IgD-negative memory B cell (primary cell): ENCODE results near the gene ZC3HAV1. TPM values are rescaled to one million over a fixed set of nuclear protein-coding genes. Genes with fewer than 3 reads are reported as not detected.
"Not testable (repeated sequence)": the region's sequence is repeated elsewhere in the genome, so short reads cannot be mapped to it uniquely, and the experiment has no call there.

ENCODE experiments used
- H3K27ac Mint-ChIP-seq, 3 donors: one replicate each; pipeline ENCODE4 v1.8.0; 2020 to 2022; ENCODE audit warnings: mild to moderate bottlenecking in 3 of 3, mixed read lengths in 3 of 3, moderate library complexity in 1 of 3
- H3K27me3 Mint-ChIP-seq: one replicate; pipeline ENCODE4 v1.8.0; 2021; ENCODE audit warnings: mixed read lengths
- H3K36me3 Mint-ChIP-seq: one replicate; pipeline ENCODE4 v1.8.0; 2020; ENCODE audit warnings: mild to moderate bottlenecking, mixed read lengths
- H3K4me1 Mint-ChIP-seq, 3 donors: one replicate each; pipeline ENCODE4 v1.8.0; 2020 to 2022; ENCODE audit warnings: mixed read lengths in 3 of 3, mild to moderate bottlenecking in 1 of 3
- H3K4me3 Mint-ChIP-seq, 4 donors: one replicate each; pipeline ENCODE4 v1.8.0; 2020 to 2022; ENCODE audit warnings: mild to moderate bottlenecking in 4 of 4, mixed read lengths in 4 of 4, moderate library complexity in 3 of 4
- H3K9me3 Mint-ChIP-seq, 3 donors: one replicate each; pipeline ENCODE4 v1.8.0; 2020 to 2021; ENCODE audit warnings: mixed read lengths in 3 of 3, mild to moderate bottlenecking in 1 of 3
- polyA plus RNA-seq: library from polyadenylated mRNA; unstranded; fragments of 300-500 nt; fragmentation: Illumina TruSeq; gene quantifications from one replicate; pipeline ENCODE4 v1.2.3, GENCODE V29; 2021

The ZC3HAV1 gene
- polyA plus RNA-seq, 1 donor from 2014 or later, result 93.1 TPM

DNA sequence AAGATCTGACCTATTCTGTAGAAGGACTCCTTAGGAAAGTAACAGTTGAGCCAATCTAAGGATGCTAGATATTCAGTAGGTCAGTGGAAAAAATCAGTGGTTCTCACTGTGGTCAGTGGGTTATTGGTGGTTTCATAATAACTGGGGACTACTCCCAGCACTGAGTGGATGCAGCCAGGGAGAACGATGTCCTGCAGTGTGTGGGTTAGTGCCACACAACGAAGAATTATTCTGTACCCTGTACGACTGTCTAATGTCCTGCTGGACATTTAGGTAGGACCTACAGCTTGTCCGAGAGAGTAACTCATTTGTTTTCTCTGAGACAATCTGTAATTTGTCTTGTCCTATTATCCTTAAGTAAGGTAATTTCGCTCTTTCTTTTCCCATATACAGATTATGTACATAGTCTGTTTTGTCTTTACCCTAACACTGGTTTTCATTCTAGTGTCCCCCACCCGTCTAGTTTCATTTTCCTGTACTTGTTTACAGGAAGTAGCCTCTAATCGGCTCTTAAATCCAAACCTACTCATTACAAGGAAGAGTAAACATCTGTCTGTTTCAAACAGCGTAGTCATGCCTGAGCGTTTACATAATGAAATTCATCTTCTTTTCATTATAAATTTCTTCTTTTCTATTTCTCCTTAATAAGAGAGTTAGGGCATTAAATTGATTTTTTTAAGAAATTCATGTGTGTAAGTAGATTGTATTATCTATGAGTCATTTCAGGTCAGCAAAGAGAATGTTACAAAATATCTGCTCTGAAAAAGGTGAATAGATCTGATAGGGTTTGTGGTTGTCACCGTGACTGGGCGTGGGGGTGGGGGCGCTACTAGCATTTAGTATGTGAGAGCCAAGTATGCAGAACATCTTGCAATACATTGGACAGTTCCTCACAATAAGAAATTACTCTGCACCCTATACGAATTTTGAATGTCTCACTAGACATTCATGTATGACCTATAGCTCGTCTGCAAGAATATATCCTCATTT, 65.4 kb downstream of the ZC3HAV1 start:
- Mint-ChIP-seq H3K4me1 (peaks cover 17 to 39% (median 38%) of the 10 kb centered on the region in 3 donors), H3K4me3 (peak overlapping the region in 3 of 4 donors; percentile 54 to 88 (median 54)), H3K9me3 (peaks cover 0 to 2% (median 0%) of the 10 kb centered on the region in 3 donors), H3K36me3 (peaks cover 14% of the 10 kb centered on the region), H3K27me3 (peaks cover 1% of the 10 kb centered on the region), H3K27ac (peak overlapping the region; percentile 41 to 94 (median 89))

DNA sequence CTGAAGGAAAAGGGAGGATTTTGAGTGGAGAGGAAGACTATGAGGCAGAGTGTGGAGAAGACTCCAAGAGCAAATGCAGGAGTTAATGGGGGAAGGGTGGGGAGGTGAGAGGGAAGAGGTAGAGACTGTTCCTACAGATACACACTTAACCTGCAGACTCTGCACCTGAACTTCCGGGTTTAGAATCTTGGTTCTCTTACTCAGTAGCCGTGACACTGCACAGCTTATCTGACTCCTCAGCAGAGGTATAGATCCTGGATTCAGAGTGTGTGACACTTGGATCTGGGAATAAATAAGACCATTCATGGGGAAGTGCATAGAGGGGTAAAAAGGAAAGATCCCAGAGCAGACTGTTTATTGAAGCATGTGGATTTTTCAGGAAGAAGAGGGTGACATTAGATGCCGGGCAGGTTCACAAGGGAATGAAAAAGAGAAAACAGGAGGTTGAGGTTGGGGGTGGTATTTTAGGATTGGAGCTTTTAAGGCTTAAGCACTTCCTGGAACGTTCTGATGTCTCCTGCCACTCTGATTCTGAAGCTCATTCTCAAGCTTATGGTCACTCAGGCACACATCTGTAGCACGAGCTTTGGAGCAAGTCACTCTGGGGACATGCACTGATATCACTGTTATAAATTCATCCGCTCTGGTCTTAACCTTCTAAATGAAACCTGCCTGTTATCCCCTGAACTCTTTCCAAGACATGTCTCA, 68.0 kb downstream of the ZC3HAV1 start:
- H3K36me3 Mint-ChIP-seq, result peaks cover 9% of the 10 kb centered on the region
- peak overlapping the region in 2 of 4 donors; percentile 8 to 79 for H3K4me3 Mint-ChIP-seq
- peak overlapping the region; percentile 14 to 75 (median 74) for H3K27ac Mint-ChIP-seq
- peaks cover 0 to 2% (median 0%) of the 10 kb centered on the region in 3 donors for H3K9me3 Mint-ChIP-seq
- peaks cover 1% of the 10 kb centered on the region for H3K27me3 Mint-ChIP-seq
- H3K4me1 Mint-ChIP-seq, result peaks cover 20 to 39% (median 37%) of the 10 kb centered on the region in 3 donors

DNA sequence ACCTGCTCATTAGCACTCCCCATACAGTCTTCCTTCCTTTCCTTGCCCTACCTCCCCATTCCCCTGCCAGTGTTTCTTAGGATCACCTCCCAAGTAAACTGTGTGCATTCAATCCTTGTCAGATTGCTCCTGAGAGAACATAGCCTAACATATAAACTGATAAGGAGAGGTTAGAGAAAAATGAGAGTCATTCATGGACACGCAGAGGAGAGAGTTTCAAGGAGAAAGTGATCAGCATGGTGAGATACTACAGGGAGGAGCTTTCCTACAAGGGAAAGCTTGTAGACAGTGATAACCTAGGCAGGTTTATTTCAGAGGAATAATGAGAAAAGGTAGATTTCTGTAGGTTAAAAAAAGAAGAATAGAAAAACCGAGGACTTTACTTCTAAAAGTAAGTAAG, 70.8 kb downstream of the ZC3HAV1 start:
- H3K27me3 Mint-ChIP-seq, result peaks cover 1% of the 10 kb centered on the region
- H3K27ac Mint-ChIP-seq, result no peak overlapping the region
- peaks cover 10 to 24% (median 21%) of the 10 kb centered on the region in 3 donors for H3K4me1 Mint-ChIP-seq
- peak overlapping the region in 1 of 4 donors; percentile 41 for H3K4me3 Mint-ChIP-seq
- H3K9me3 Mint-ChIP-seq, result no peaks in the 10 kb centered on the region
- H3K36me3 Mint-ChIP-seq, result peaks cover 9% of the 10 kb centered on the region

DNA sequence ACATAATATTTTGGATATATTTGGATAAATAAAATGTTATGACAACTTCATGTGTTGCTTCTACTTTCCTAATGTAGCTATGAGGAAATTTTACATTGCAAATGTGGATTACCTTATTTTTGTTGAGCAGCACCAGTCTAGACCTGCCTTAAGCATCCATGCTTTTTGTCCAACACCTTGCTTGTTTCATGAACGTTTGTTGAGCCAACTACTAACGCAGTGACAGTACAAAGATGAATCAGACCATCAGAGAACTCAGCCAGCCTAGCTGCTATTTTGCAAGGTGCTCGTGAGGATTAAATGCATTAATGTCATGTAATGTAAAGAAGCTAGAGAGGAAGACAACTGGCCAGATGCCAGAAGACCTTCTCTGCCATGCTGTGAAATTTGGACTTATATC, 72.6 kb downstream of the ZC3HAV1 start:
- H3K36me3 Mint-ChIP-seq, result peaks cover 4% of the 10 kb centered on the region
- H3K27ac Mint-ChIP-seq, result no peak overlapping the region
- peak overlapping the region in 2 of 4 donors; percentile 41 to 90 for H3K4me3 Mint-ChIP-seq

DNA sequence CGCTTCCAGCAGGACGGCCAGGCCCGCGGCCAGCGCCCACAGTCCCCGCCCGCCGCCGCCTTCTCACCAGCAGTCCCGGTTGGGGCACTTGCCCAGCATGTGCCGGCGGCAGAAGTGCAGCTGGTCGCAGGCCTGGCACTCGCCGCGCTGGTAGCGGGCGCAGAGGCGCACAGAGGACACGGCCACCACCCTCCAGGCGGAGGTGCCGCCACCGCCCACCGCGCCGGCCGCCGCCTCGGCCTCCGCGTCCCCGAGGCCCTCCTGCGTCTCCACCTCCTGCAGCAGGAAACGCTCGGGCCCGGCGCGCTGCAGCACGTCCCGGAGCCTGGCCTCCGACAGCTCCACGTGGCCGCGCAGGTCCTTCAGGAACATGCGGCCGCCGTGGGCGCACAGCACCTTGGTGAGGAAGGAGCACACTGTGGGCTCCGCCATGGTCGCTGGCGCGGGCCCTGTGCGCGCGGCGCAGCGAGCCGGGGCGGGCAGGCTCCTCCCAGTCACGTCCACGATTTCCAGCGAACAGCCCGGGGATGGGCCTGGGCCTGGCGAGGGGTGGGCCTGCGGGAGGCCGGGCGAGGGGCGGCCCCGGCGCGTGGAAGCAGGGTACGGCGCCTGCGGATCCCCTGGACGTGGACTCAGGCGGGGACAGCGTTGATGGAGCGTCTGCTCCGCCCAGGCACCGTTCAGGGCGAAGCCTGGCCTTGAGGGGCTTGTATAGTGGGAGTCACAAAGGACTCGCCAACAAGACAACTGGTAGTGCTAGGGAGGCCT, 73.8 kb downstream of the ZC3HAV1 start, which contains the start of gene ZC3HAV1L:
ZC3HAV1L (minus strand) TSS at position 457 of the 768 bp plus-strand sequence; CDS start at position 432, 25 bp downstream.
- H3K27ac Mint-ChIP-seq, result peak within 1 kb of the TSS in 2 of 3 donors; percentile 88 to 90
- H3K9me3 Mint-ChIP-seq, result no peaks in the 10 kb centered on the region
- peak within 1 kb of the TSS; percentile 81 to 93 (median 86) for H3K4me3 Mint-ChIP-seq
- H3K27me3 Mint-ChIP-seq, result peaks cover 1% of the 10 kb centered on the region
- H3K4me1 Mint-ChIP-seq, result peaks cover 6 to 10% (median 9%) of the 10 kb centered on the region in 3 donors
- peaks cover 4% of the 10 kb centered on the region for H3K36me3 Mint-ChIP-seq

More for the DNA sequence above, 72.6 kb downstream of the ZC3HAV1 start:
- Mint-ChIP-seq H3K4me1 (peaks cover 10 to 17% (median 15%) of the 10 kb centered on the region in 3 donors), H3K27me3 (peaks cover 1% of the 10 kb centered on the region), H3K9me3 (no peaks in the 10 kb centered on the region)

DNA sequence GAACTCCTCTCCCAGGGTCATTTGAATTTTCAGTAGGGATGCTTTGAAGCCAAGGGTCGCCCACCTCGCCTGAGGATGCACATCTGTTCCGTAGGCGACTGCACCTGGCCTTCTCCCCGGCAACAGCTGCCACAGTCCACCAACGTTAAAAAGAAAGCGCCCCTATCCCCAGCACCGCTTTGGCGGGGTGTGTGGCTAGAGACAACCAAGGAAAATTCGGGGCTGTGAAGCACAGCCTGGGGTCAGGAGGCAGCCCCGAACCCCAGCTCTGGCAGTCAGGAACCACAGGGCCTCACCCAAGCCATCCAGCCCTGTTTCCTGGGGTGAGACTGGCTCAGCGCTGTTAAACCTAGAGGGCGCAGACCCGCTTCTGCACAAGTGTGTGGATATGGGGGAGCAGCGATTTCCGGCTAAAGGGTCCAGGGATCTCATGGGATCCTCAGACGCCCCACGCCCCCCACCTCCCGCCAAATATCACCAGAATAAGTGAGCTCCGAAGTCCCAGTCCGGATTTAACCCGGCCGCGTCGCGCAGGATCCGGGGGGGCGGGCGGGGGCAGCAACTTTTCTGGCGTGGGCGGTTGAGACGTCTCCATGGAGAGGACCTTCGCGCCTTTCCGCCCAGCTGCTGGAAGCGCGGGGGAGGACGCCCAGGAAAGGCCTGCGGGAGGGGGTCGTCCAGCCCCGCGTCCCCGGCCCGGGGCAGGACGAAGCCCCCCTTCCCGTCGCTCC, 74.5 kb downstream of the ZC3HAV1 start:
- Mint-ChIP-seq H3K27me3 (peaks cover 1% of the 10 kb centered on the region), H3K36me3 (peaks cover 4% of the 10 kb centered on the region), H3K4me1 (peaks cover 6 to 10% (median 9%) of the 10 kb centered on the region in 3 donors), H3K4me3 (peak overlapping the region; percentile 81 to 93 (median 86)), H3K27ac (peak overlapping the region in 1 of 3 donors; percentile 90), H3K9me3 (no peaks in the 10 kb centered on the region)

DNA sequence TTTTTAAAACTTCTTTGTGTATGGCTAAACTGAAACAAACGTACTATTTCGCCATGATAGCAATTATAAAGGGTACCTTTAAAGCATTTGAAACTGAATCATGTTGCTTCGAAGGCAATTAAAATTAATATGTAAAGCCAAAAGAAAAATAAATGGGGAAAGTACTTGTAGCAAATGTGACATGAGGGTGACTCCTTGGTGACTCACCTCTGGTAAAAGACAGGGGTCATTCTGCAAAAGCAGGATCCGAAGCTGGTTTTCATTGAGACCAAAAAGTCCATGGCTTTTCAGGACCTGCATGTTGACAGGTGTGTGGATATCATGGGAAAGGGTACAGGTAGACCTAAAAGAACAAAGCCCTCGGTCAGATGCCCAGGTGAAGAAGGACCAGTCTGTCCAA, 75.2 kb downstream of the ZC3HAV1 start:
- H3K27me3 Mint-ChIP-seq, result no peaks in the 10 kb centered on the region
- peaks cover 7% of the 10 kb centered on the region for H3K36me3 Mint-ChIP-seq
- H3K9me3 Mint-ChIP-seq, result no peaks in the 10 kb centered on the region
- peak overlapping the region; percentile 2 to 90 (median 82) for H3K4me3 Mint-ChIP-seq
- peaks cover 6 to 10% (median 9%) of the 10 kb centered on the region in 3 donors for H3K4me1 Mint-ChIP-seq
- H3K27ac Mint-ChIP-seq, result no peak overlapping the region

DNA sequence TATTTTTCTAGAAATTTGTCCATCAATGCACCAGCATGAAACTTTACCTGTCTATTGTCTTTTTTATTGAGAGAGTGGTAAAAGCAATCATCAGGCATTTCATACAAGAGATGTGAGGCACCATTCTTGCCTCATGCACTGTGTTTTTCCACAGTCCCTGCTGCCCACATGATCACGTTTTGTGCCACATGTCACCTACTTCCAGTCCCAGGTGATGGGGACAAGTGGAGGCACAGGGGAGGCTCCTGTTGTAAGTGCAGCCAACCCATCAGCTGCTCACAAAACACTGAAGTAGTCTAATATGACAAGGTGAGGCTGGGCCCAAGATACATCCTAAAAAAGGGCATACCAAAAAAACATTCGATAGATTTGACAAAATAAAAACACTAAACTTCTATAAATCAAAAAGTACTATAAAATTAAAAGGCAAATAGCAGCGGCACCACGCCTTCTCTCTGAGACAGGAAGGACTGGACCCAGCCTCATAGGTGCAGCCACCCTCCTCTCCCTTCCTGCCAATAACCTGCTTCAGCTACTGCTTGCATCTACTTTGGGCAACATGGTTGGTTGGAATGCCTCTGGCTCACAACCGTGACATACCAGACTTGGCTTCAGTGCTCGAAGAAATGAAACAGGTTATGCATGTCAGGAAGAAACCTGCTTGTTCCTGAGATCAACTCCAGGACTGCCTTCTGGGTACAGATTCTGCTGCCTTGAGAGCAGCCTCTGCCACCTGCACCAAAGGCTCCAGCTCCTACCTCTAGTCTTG, 76.0 kb downstream of the ZC3HAV1 start:
- no peaks in the 10 kb centered on the region for H3K9me3 Mint-ChIP-seq
- H3K36me3 Mint-ChIP-seq, result peaks cover 7% of the 10 kb centered on the region
- no peak overlapping the region for H3K27ac Mint-ChIP-seq
- no peaks in the 10 kb centered on the region for H3K27me3 Mint-ChIP-seq
- peaks cover 6 to 10% (median 9%) of the 10 kb centered on the region in 3 donors for H3K4me1 Mint-ChIP-seq
- H3K4me3 Mint-ChIP-seq, result peak overlapping the region in 1 of 4 donors; percentile 35

DNA sequence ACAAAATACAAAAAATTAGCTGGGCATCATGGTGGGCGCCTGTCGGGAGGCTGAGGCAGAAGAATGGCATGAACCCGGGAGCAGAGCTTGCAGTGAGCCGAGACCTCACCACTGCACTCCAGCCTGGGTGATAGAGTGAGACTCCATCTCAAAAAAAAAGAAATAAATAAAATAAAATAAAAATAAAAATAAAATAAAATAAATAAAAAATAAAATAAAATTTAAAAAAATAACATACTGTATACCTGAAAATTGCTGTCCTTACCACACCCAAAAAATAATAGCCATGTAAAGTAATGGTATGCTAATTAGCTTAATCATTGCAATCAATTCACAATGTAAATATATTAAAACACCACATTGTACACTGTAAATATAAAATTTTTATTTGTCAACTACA, 77.0 kb downstream of the ZC3HAV1 start:
- peaks cover 6 to 9% (median 6%) of the 10 kb centered on the region in 3 donors for H3K4me1 Mint-ChIP-seq
- no peaks in the 10 kb centered on the region for H3K9me3 Mint-ChIP-seq

DNA sequence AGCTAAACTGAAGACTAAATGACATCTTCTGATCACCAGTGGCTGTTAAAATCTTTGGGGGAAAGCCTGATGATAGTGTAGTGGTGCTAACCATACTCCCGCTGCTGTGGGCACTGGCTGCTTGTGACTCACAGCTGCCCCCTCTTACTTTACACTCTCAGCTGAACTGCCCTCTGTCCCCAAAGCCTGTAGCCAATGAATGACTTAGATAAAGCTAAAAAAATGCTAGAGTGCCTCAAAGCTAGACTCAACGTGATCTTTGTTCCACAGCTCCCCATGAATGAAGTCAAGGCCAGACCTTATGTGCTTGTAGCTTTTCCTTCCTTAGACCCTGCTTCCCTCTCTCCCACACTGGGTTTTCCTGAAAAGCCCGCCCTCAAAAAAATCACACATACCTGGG, 80.2 kb downstream of the ZC3HAV1 start:
- no peaks in the 10 kb centered on the region for H3K9me3 Mint-ChIP-seq
- H3K27me3 Mint-ChIP-seq, result no peaks in the 10 kb centered on the region
- peaks cover 0 to 4% (median 3%) of the 10 kb centered on the region in 3 donors for H3K4me1 Mint-ChIP-seq
- H3K27ac Mint-ChIP-seq, result no peak overlapping the region
- no peak overlapping the region for H3K4me3 Mint-ChIP-seq
- peaks cover 5% of the 10 kb centered on the region for H3K36me3 Mint-ChIP-seq

More for the DNA sequence above, 77.0 kb downstream of the ZC3HAV1 start:
- Mint-ChIP-seq H3K27ac (no peak overlapping the region), H3K27me3 (no peaks in the 10 kb centered on the region), H3K36me3 (peaks cover 7% of the 10 kb centered on the region), H3K4me3 (no peak overlapping the region)

DNA sequence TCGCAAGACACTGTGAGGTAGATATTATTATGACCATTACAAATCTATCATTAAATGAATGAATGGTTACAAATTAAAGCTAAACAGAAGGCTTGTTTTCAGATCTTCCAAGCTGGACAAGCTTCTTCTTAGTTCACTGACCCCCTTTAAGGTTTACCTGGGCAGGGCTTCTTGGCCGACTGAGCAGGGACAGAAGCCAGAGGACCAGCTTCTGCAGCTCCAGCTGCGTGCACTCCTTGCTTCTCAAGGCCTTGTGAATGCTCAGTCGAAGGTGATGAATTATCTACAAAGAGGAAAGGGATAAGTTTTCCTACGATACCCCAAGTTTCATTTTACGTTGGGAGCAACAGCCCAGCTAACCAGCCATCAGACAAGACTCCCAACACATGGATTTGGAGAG, 83.0 kb downstream of the ZC3HAV1 start:
- no peaks in the 10 kb centered on the region for H3K9me3 Mint-ChIP-seq
- H3K4me3 Mint-ChIP-seq, result no peak overlapping the region
- no peaks in the 10 kb centered on the region for H3K27me3 Mint-ChIP-seq
- no peaks in the 10 kb centered on the region for H3K4me1 Mint-ChIP-seq
- H3K36me3 Mint-ChIP-seq, result peaks cover 5% of the 10 kb centered on the region
- H3K27ac Mint-ChIP-seq, result no peak overlapping the region

DNA sequence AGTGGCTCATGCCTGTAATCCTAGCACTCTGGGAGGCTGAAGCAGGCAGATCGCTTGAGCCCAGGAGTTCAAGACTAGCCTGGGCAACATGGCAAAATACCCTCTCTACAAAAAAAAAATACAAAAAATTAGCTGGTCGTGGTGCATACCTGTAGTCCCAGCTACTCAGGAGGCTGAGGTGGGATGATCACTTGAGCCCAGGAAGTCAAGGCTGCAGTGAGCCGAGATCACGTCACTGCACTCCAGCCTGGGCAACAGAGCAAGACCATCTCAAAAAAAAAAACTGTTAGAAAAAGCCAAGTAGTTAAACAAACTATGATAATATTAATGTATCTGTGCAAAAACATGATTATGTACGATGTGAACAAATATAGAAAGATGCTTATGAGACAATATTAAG, 83.7 kb downstream of the ZC3HAV1 start:
- not testable (repeated sequence) for H3K4me1 Mint-ChIP-seq, H3K9me3 Mint-ChIP-seq, H3K27me3 Mint-ChIP-seq, H3K36me3 Mint-ChIP-seq, H3K4me3 Mint-ChIP-seq, H3K27ac Mint-ChIP-seq

DNA sequence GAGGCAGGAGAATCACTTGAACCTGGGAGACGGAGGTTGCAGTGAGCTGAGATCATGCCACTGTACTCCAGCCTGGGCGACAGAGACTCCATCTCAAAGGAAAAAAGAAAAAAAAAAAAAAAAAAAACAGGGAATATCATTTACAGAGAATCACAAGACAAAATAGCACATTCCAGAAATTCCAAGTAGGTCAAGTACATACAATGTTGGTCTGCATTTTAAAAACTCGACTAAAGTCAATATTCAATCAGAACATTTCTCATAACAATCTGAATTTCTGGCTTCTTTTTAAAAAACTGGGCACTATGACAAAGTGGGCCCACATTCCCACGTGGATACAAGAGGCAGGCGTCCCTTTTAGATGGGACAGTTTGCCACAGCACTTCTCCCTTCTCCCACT, 86.4 kb downstream of the ZC3HAV1 start:
- no peaks in the 10 kb centered on the region for H3K9me3 Mint-ChIP-seq
- no peaks in the 10 kb centered on the region for H3K27me3 Mint-ChIP-seq
- peaks cover 2% of the 10 kb centered on the region for H3K36me3 Mint-ChIP-seq
- H3K4me3 Mint-ChIP-seq, result no peak overlapping the region
- no peaks in the 10 kb centered on the region for H3K4me1 Mint-ChIP-seq
- no peak overlapping the region for H3K27ac Mint-ChIP-seq
